ENCODE measurements around the gene PAMR1.

GRCh38 chr11:35415487-35415886 lies 109.9 kb downstream of the PAMR1 start:
- no peak for TF ChIP-seq CTCF (IDR thresholded peaks at IDR 0.05)
- TF ChIP-seq POLR2A (IDR thresholded peaks at IDR 0.05; ENCODE audit: low read depth), result no peak

Data from esophagus muscularis mucosa (tissue), 3 donors.